Left colon (tissue), 2 donors: ENCODE results near the gene SEC22C. TPM values are rescaled to one million over a fixed set of nuclear protein-coding genes. Genes with fewer than 3 reads are reported as not detected.

Experiments
- ATAC-seq: fragments of 200-7000 bp; cut with Tn5 transposase; one replicate; pipeline ENCODE4 v1.9.1; 2020; ENCODE audit warnings: mild to moderate bottlenecking, moderate library complexity
- DNase-seq, 2 donors: peaks; one replicate each; pipeline ENCODE4 v3.0.0-alpha.2; 2020
- intact Hi-C, 2 donors: fragments of 100-400 bp; cut with DNase I in 1 of 2; cut with micrococcal nuclease in 1 of 2; formaldehyde crosslinking; loops; one replicate each; pipeline versions ENCODE4 v1.11.2 to v1.14.0; 2022; cut with DNase I, micrococcal nuclease
- total RNA-seq, 2 donors: library from RNA; stranded (reverse); fragmentation: NEBNext Ultra II Directional; extraction: Animal tissue kit (Norgen Biotek cat#: 25700); gene quantifications; one replicate each; pipeline ENCODE4 v1.2.1, GENCODE V29; 2021
- donor health status: DM: no; HTN: no; CAD: no.
- donor health status: DM: yes; HTN: yes; CAD: no.

Gene SEC22C
- total RNA-seq, 2 donors from 2014 or later = 11.4 to 15.2 TPM

GRCh38 chr3:42505128-42505848 is 76.5 kb downstream of the SEC22C start:
- DNase-seq (peak; percentile 72 to 85), ATAC-seq (peak; percentile 48)
- intact Hi-C loops = no loop called here

- intact Hi-C loops = no loop called here
- DNase-seq (peak; percentile 55 to 63), ATAC-seq (peak; percentile 47)
Observed at GRCh38 chr3:42504334-42505127, 77.2 kb downstream of the SEC22C start.

GRCh38 chr3:42503957-42504333 is 77.8 kb downstream of the SEC22C start:
- ATAC-seq (no peak), DNase-seq (no peak)
- intact Hi-C loops = no loop called here

- ATAC-seq = no peak
- intact Hi-C loops = no loop called here
Observed at GRCh38 chr3:42503251-42503924, 78.4 kb downstream of the SEC22C start.

GRCh38 chr3:42502429-42503250 is 79.1 kb downstream of the SEC22C start, which contains the start of gene VIPR1:
VIPR1 (plus strand) TSS chr3:42502643; CDS start chr3:42502736, 93 bp downstream.
- intact Hi-C loops = no loop called here
- peak; percentile 71 for ATAC-seq

More at GRCh38 chr3:42503251-42503924, 78.4 kb downstream of the SEC22C start:
- peak in 1 of 2 donors; percentile 33 for DNase-seq

GRCh38 chr3:42501681-42502428 is 79.9 kb downstream of the SEC22C start:
- intact Hi-C loops = no loop called here
- DNase-seq (peak; percentile 74 to 85), ATAC-seq (peak; percentile 58)

More at GRCh38 chr3:42502429-42503250, 79.1 kb downstream of the SEC22C start, which contains the start of gene VIPR1:
- DNase-seq = peak; percentile 92 to 94

- ATAC-seq (no peak), DNase-seq (no peak)
- intact Hi-C loops = no loop called here
Observed at GRCh38 chr3:42501321-42501680, 80.5 kb downstream of the SEC22C start.

GRCh38 chr3:42500909-42501308 is 80.9 kb downstream of the SEC22C start:
- peak in 1 of 2 donors; percentile 4 for DNase-seq
- ATAC-seq = no peak
- intact Hi-C loops = no loop called here

GRCh38 chr3:42500091-42500490 is 81.7 kb downstream of the SEC22C start:
- ATAC-seq (no peak), DNase-seq (peak in 1 of 2 donors; percentile 16)
- intact Hi-C loops = no loop called here

GRCh38 chr3:42499478-42499871 is 82.3 kb downstream of the SEC22C start:
- no peak for ATAC-seq
- DNase-seq = peak in 1 of 2 donors; percentile 14
- intact Hi-C loops = no loop called here

GRCh38 chr3:42498791-42499477 is 82.8 kb downstream of the SEC22C start:
- intact Hi-C loops = no loop called here
- DNase-seq = peak in 1 of 2 donors; percentile 24
- ATAC-seq = no peak

- DNase-seq (peak in 1 of 2 donors; percentile 18), ATAC-seq (no peak)
- intact Hi-C loops = no loop called here
Observed at GRCh38 chr3:42498034-42498433, 83.7 kb downstream of the SEC22C start.

Other genes starting within 250 kb of the SEC22C start
- not detected for gene LYZL4, start 171.4 kb downstream of the SEC22C start, total RNA-seq
- gene VIPR1, start 79.3 kb downstream of the SEC22C start, total RNA-seq = 100 to 1,000 TPM; 128 to 137 TPM
- 10 to 100 TPM; 19.0 to 20.5 TPM for gene SS18L2, start 8.9 kb upstream of the SEC22C start, total RNA-seq
- 10 to 100 TPM; 54.1 to 63.9 TPM for gene NKTR, start 18.7 kb upstream of the SEC22C start, total RNA-seq
- gene ZBTB47, start 71.7 kb upstream of the SEC22C start, total RNA-seq = 10 to 100 TPM in 1 of 2 donors, 1 to 10 TPM in 1; 5.7 to 11.8 TPM
- not detected for gene KLHL40, start 103.6 kb upstream of the SEC22C start, total RNA-seq
- under 1 TPM in 1 of 2 donors, not detected in 1; 0.28 TPM for gene HHATL, start 120.8 kb upstream of the SEC22C start, total RNA-seq
- gene CCDC13, start 191.3 kb upstream of the SEC22C start, total RNA-seq = 1 to 10 TPM; 2.0 to 2.3 TPM
- 100 to 1,000 TPM; 376 to 377 TPM for gene HIGD1A, start 222.5 kb upstream of the SEC22C start, total RNA-seq
- 1 to 10 TPM; 4.9 to 6.3 TPM for gene ACKR2, start 227.5 kb upstream of the SEC22C start, total RNA-seq